GM23248 (cell line): Measurements from ENCODE around the gene SEZ6. TPM values are rescaled to one million over a fixed set of nuclear protein-coding genes. Genes with fewer than 3 reads are reported as not detected.

Experiments used
- DNase-seq: peaks from one replicate; pipeline ENCODE4 v3.0.0-alpha.2; 2015
- H2AFZ ChIP-seq: fragments of 200-600 bp; sonication (generic); 2 replicates; pipeline ENCODE4 v1.6.1; 2016; ENCODE audit warnings: antibody characterized with exemption
- H3F3A ChIP-seq: fragments of 200-600 bp; sonication (generic); 2 replicates; pipeline ENCODE4 v1.6.1; 2016; ENCODE audit warnings: mild to moderate bottlenecking, antibody characterized with exemption, mixed run types; ENCODE audit not compliant: insufficient read depth
- H3K27ac ChIP-seq: fragments of 200-600 bp; sonication (generic); 2 replicates; pipeline ENCODE4 v1.5.1; 2016; ENCODE audit warnings: mild to moderate bottlenecking
- H3K27me3 ChIP-seq: fragments of 200-600 bp; sonication (generic); replicated peaks from 2 replicates; pipeline ENCODE4 v1.6.1; 2016; ENCODE audit warnings: mild to moderate bottlenecking; ENCODE audit not compliant: insufficient read depth
- H3K36me3 ChIP-seq: fragments of 200-600 bp; sonication (generic); 2 replicates; pipeline ENCODE4 v1.6.1; 2016; ENCODE audit warnings: low read depth, mild to moderate bottlenecking
- H3K4me1 ChIP-seq: fragments of 200-600 bp; sonication (generic); 2 replicates; pipeline ENCODE4 v1.6.1; 2016; ENCODE audit warnings: mild to moderate bottlenecking; ENCODE audit not compliant: insufficient read depth
- H3K4me2 ChIP-seq: fragments of 200-600 bp; sonication (generic); one replicate; pipeline ENCODE4 v1.6.1; 2016; ENCODE audit warnings: mild to moderate bottlenecking; ENCODE audit not compliant: unreplicated experiment
- H3K4me3 ChIP-seq: fragments of 200-600 bp; sonication (generic); 2 replicates; pipeline ENCODE4 v1.5.1; 2016; ENCODE audit warnings: mild to moderate bottlenecking
- H3K79me2 ChIP-seq: fragments of 200-600 bp; sonication (generic); 2 replicates; pipeline ENCODE4 v1.6.1; 2016; ENCODE audit warnings: mild to moderate bottlenecking; ENCODE audit not compliant: insufficient read depth
- H3K9ac ChIP-seq: fragments of 200-600 bp; sonication (generic); 2 replicates; pipeline ENCODE4 v1.6.1; 2016; ENCODE audit warnings: mild to moderate bottlenecking
- H3K9me2 ChIP-seq: fragments of 200-600 bp; sonication (generic); 2 replicates; pipeline ENCODE4 v1.6.1; 2016; ENCODE audit warnings: mixed run types, mild to moderate bottlenecking, moderate library complexity; ENCODE audit not compliant: insufficient read depth
- H3K9me3 ChIP-seq: fragments of 200-600 bp; sonication (generic); one replicate; pipeline ENCODE4 v1.6.1; 2017; ENCODE audit warnings: low read depth
- H4K20me1 ChIP-seq: fragments of 200-600 bp; sonication (generic); 2 replicates; pipeline ENCODE4 v1.6.0; 2016; ENCODE audit not compliant: insufficient read depth
- EZH2 ChIP-seq: fragments of 200-600 bp; sonication (generic); IDR thresholded peaks from 2 replicates; pipeline ENCODE4 v1.6.1; 2018; ENCODE audit warnings: antibody characterized with exemption, mild to moderate bottlenecking; ENCODE audit not compliant: insufficient read depth, poor library complexity, severe bottlenecking
- EZH2phosphoT487 ChIP-seq: fragments of 200-600 bp; sonication (generic); IDR thresholded peaks from 2 replicates; pipeline ENCODE4 v1.6.1; 2018; ENCODE audit warnings: antibody characterized with exemption, moderate library complexity, mild to moderate bottlenecking, low read depth; ENCODE audit not compliant: insufficient read depth
- WGBS, 2 experiments: methylation state at CpG; one replicate each; pipeline ENCODE4 v1.1.6; 2015 to 2017; ENCODE audit warnings: low lambda C conversion rate in 2 of 2, low coverage in 1 of 2; ENCODE audit errors: missing lambda C conversion rate in 2 of 2; 5-methylcytosine and 5-hydroxymethylcytosine counted together
- in situ Hi-C: fragments of 300-500 bp; cut with MboI; formaldehyde crosslinking; loops from 2 replicates; pipeline ENCODE4 v1.15.0; 2020
- polyA plus RNA-seq: library from polyadenylated mRNA; unstranded; fragments of >200 nt; fragmentation: Nextera tagmentation; extraction: Ambion mirVana; gene quantifications from 2 replicates; pipeline ENCODE4 v1.2.1, GENCODE V29; 2016
- total RNA-seq: library from RNA; depleted of rRNA; stranded (reverse); fragments of >200 nt; shearing (Covaris generic); gene quantifications from 2 replicates; pipeline ENCODE4 v1.2.3, GENCODE V29; 2014

The SEZ6 gene
- total and polyA plus RNA-seq, 2 experiments from 2014 or later = not detected

DNA sequence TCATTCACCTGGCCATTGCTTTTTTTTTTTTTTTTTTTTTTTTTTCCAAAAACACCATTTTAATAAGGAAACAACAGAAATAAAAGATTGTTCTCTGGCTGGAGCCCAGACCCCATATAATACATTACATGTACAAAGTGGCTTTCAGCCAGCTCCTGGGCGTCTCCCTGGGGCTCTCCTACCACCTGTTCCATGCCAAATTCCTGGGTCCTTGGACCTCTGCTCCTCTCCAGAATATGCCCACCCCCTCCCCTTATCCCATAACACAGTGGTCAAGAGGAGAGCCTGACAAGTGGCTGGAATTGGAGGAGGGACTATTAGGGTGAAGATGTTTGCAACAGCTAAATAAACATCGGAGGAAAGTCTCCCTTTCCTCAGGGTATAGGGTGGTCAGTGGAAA, 50.9 kb downstream of the SEZ6 start:
- Histone ChIP-seq H3K4me2 (no peak overlapping the region), H2AFZ (no peak overlapping the region), H3K9me3 (no peaks in the 10 kb centered on the region), H3K9me2 (no peaks in the 10 kb centered on the region), H3F3A (peaks cover 4% of the 10 kb centered on the region), H3K79me2 (peaks cover 13% of the 10 kb centered on the region), H3K27me3 (no peaks in the 10 kb centered on the region), H3K36me3 (no peaks in the 10 kb centered on the region), H3K27ac (no peak overlapping the region), H4K20me1 (no peaks in the 10 kb centered on the region), H3K4me1 (0 out of 2 replicates have a peak, but pooled peaks cover 3% of the 10 kb centered on the region), H3K9ac (no peak overlapping the region), H3K4me3 (no peak overlapping the region)
- TF ChIP-seq EZH2phosphoT487 = no peak
- TF ChIP-seq EZH2 = no peak
- no peak for DNase-seq
- WGBS, 2 experiments = 31 to 38% methylated on average over 2 of the region's 2 CpGs
- in situ Hi-C loops = no loop called here

DNA sequence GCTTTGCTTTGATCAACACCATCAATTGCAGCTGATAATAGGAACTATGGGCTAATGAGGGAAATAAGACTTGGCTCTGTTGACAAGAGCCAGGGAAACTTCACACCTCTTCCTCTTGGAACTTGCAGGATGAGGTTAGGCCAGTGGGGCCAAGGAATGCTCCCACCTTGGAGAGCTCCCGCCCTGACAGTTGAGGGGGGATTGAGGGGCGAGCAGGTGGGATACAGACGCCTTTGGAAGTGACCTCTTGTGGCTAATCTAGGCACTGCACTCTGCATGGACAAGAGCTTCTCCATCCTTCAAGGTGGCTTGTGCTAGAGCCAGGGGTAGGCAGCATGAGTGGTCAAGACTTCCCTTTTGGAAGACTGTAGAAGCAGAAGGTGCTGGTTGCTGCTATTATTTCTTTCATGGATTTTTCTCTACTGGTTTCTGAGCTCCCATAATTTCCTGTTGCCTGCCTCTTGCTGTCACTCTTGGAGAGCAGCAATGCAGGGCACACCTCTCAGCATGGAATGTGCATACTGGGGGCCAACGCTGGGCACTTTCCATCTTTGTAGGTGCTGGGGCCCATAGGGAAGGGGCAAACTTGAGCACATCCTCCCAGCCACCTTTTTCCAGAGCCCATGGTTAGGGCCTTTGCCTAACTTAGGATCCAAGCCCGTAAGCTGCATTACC, 52.3 kb downstream of the SEZ6 start:
- 0 out of 2 replicates have a peak, but pooled peaks cover 3% of the 10 kb centered on the region for H3K4me1 ChIP-seq
- in situ Hi-C loops = no loop called here
- H3K27me3 ChIP-seq = no peaks in the 10 kb centered on the region
- no peaks in the 10 kb centered on the region for H3K9me2 ChIP-seq
- H3K36me3 ChIP-seq = no peaks in the 10 kb centered on the region
- peaks cover 26% of the 10 kb centered on the region for H3K79me2 ChIP-seq
- H3K4me3 ChIP-seq = no peak overlapping the region
- WGBS, 2 experiments = 25% methylated on average over 5 of the region's 5 CpGs
- TF ChIP-seq EZH2phosphoT487 = no peak
- no peak for TF ChIP-seq EZH2
- H3K9me3 ChIP-seq = no peaks in the 10 kb centered on the region
- peak overlapping the region; percentile 35; the same call in 1 of the 2 replicates for H2AFZ ChIP-seq
- no peak overlapping the region for H3K27ac ChIP-seq
- peaks cover 9% of the 10 kb centered on the region for H3F3A ChIP-seq
- H3K9ac ChIP-seq = no peak overlapping the region
- H3K4me2 ChIP-seq = no peak overlapping the region
- H4K20me1 ChIP-seq = no peaks in the 10 kb centered on the region
- peak; percentile 53 for DNase-seq

DNA sequence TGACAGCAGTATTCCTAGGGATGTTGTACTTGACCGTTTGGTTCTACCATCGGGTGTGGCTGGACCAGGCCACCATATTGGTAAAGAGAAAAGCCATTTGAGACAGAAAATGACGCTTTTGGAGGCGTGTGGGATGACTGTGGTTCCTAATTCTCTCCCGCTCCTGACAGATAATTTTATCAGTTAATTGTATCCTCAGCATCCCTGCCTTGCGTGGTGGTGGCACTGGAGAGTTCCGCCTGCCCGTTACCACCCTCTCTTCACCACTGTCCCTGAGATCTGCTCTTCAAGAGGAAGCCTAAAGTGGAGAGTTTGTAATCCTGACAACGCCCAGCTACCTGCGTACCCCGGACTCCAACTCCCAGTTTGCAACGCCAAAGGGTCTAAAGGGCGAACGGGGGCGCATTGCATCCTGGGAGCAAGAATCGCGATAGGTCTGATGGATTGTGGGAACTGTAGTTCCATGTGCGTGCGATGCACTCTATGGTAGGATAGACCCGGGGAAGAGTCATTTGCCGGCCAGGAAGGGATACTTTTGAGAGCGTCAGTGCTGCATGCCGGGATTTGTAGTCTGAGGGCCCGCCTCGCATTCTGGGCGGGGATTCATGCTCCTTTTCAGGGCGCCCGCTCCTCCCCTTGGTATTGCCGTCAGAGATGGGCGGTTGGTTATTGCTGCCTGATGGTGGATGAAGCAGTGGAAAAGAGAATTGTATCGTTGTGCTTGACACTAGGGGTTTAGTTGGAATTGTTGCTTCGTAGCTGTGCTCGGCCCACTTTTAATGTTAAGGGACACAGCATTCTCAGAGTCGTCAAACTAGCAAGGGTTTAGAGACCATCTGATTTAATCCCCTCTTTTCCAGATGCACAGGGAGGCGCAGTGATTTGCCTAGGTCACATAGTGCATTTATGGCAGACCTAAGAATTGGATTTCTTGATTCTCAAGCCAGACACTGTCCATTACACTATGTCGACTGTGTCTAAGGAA, 53.5 kb downstream of the SEZ6 start:
- H3K4me2 ChIP-seq = peak overlapping the region; percentile 87
- TF ChIP-seq EZH2phosphoT487 (no peak), EZH2 (no peak)
- H3K9me3 ChIP-seq = no peaks in the 10 kb centered on the region
- peaks cover 22% of the 10 kb centered on the region for H3F3A ChIP-seq
- no peaks in the 10 kb centered on the region for H3K27me3 ChIP-seq
- H4K20me1 ChIP-seq = no peaks in the 10 kb centered on the region
- H2AFZ ChIP-seq = peak overlapping the region; percentile 83
- in situ Hi-C loops = no loop called here
- peaks cover 4% of the 10 kb centered on the region; the same call in 1 of the 2 replicates for H3K36me3 ChIP-seq
- peak overlapping the region; percentile 94 for H3K27ac ChIP-seq
- peak overlapping the region; percentile 86 for H3K4me3 ChIP-seq
- H3K79me2 ChIP-seq = peaks cover 39% of the 10 kb centered on the region
- 5% methylated on average over 36 of the region's 36 CpGs for whole genome bisulfite sequencing, 2 experiments
- DNase-seq = peak; percentile 99
- peak overlapping the region; percentile 87 for H3K9ac ChIP-seq
- no peaks in the 10 kb centered on the region for H3K9me2 ChIP-seq
- H3K4me1 ChIP-seq = peaks cover 15% of the 10 kb centered on the region

DNA sequence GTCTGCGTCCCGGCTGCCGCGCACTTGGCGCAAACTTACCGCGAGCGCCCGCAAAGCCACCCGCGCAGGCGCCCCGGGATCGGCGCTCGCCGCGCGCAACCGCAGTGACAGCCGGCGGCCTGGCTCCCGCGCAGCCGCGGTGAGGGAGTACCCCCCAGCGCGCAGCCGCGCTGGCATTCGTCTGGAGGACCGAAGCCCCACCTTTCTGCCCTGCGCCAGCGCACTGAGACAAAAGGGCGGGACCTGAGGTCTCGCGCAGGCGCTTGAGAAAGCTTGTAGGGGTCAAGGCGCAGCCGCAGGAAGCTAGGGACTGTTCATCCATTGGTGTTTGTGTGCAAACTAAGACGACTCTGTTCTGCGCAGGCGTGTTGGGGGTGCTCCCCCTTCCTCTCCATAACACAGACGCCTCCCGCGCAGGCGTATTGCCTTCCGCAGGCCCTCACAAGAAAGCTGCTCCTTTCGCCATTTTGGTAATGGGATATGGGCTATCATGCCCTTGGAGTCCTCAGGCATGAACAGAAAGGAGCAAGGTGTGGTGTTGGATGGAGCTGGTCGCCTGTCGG, 54.3 kb downstream of the SEZ6 start, which contains the start of gene PHF12:
PHF12 (minus strand) TSS at position 91 of the 563 bp plus-strand sequence. CDS start 558 bp downstream, outside the sequence.
- peak within 1 kb of the TSS; percentile 87 for H3K9ac ChIP-seq
- no peak for TF ChIP-seq EZH2
- no peak for TF ChIP-seq EZH2phosphoT487
- H4K20me1 ChIP-seq = no peaks in the 10 kb centered on the region
- H3K9me2 ChIP-seq = no peaks in the 10 kb centered on the region
- H2AFZ ChIP-seq = peak within 1 kb of the TSS; percentile 83
- H3K4me1 ChIP-seq = peaks cover 22% of the 10 kb centered on the region
- no peaks in the 10 kb centered on the region for H3K9me3 ChIP-seq
- in situ Hi-C loops = no loop called here
- H3K4me3 ChIP-seq = peak within 1 kb of the TSS; percentile 87
- H3F3A ChIP-seq = peaks cover 30% of the 10 kb centered on the region
- H3K4me2 ChIP-seq = peak within 1 kb of the TSS; percentile 87
- peaks cover 4% of the 10 kb centered on the region; the same call in 1 of the 2 replicates for H3K36me3 ChIP-seq
- no peaks in the 10 kb centered on the region for H3K27me3 ChIP-seq
- DNase-seq = peak; percentile 100
- H3K27ac ChIP-seq = peak within 1 kb of the TSS; percentile 94
- H3K79me2 ChIP-seq = peaks cover 47% of the 10 kb centered on the region
- WGBS, 2 experiments = 1% methylated on average over 41 to 48 of the region's 51 CpGs
